ENCODE data around the gene ABT1. TPM values are rescaled to one million over a fixed set of nuclear protein-coding genes. Genes with fewer than 3 reads are reported as not detected.

Gene ABT1
- total and polyA plus RNA-seq, 9 donors: 10.6 to 13.6 (median 11.2) TPM

- Histone ChIP-seq H3K36me3 (ENCODE audit: control insufficient read depth, insufficient read depth, low read length) (peaks cover 16% of the 10 kb centered on the region), H3K27me3 (ENCODE audit: control insufficient read depth, insufficient read depth, low read length) (no peaks in the 10 kb centered on the region), H3K4me3 (ENCODE audit: low read length) (no peak overlapping the region), H3K27ac (ENCODE audit: low read length) (no peak overlapping the region), H3K4me1 (ENCODE audit: control insufficient read depth, insufficient read depth, low read length) (peaks cover 8% of the 10 kb centered on the region), H3K9me3 (replicated peaks; ENCODE audit: control insufficient read depth, low read depth, low read length) (no peaks in the 10 kb centered on the region)
- 100% methylated on average over 1 of the region's 3 CpGs for WGBS (ENCODE audit: insufficient coverage)
- DNase-seq: no peak
Observed at GRCh38 chr6:26602262-26602661, 5.5 kb downstream of the ABT1 start.

GRCh38 chr6:26604026-26604425, 7.3 kb downstream of the ABT1 start:
- Histone ChIP-seq H3K4me3 (ENCODE audit: low read length) (no peak overlapping the region), H3K4me1 (ENCODE audit: control insufficient read depth, insufficient read depth, low read length) (no peaks in the 10 kb centered on the region), H3K27me3 (ENCODE audit: control insufficient read depth, insufficient read depth, low read length) (no peaks in the 10 kb centered on the region), H3K36me3 (ENCODE audit: control insufficient read depth, insufficient read depth, low read length) (peaks cover 4% of the 10 kb centered on the region), H3K27ac (ENCODE audit: low read length) (no peak overlapping the region), H3K9me3 (replicated peaks; ENCODE audit: control insufficient read depth, low read depth, low read length) (no peaks in the 10 kb centered on the region)
- no CpG with 5 or more reads among the region's 3 CpGs for WGBS (ENCODE audit: insufficient coverage)
- DNase-seq: no peak

- Histone ChIP-seq H3K4me3 (ENCODE audit: low read length) (no peak overlapping the region), H3K9me3 (replicated peaks; ENCODE audit: control insufficient read depth, low read depth, low read length) (no peaks in the 10 kb centered on the region), H3K36me3 (ENCODE audit: control insufficient read depth, insufficient read depth, low read length) (no peaks in the 10 kb centered on the region), H3K27ac (ENCODE audit: low read length) (no peak overlapping the region), H3K27me3 (ENCODE audit: control insufficient read depth, insufficient read depth, low read length) (no peaks in the 10 kb centered on the region), H3K4me1 (ENCODE audit: control insufficient read depth, insufficient read depth, low read length) (no peaks in the 10 kb centered on the region)
- WGBS (ENCODE audit: insufficient coverage): no CpG with 5 or more reads among the region's 3 CpGs
- DNase-seq: no peak
Observed at GRCh38 chr6:26604797-26605196, 8.0 kb downstream of the ABT1 start.

GRCh38 chr6:26607434-26608230, 10.9 kb downstream of the ABT1 start:
- DNase-seq: peak; percentile 64
- Histone ChIP-seq H3K36me3 (ENCODE audit: control insufficient read depth, insufficient read depth, low read length) (no peaks in the 10 kb centered on the region), H3K4me1 (ENCODE audit: control insufficient read depth, insufficient read depth, low read length) (no peaks in the 10 kb centered on the region), H3K4me3 (ENCODE audit: low read length) (no peak overlapping the region), H3K9me3 (replicated peaks; ENCODE audit: control insufficient read depth, low read depth, low read length) (no peaks in the 10 kb centered on the region), H3K27ac (ENCODE audit: low read length) (no peak overlapping the region), H3K27me3 (ENCODE audit: control insufficient read depth, insufficient read depth, low read length) (peaks cover 16% of the 10 kb centered on the region)
- WGBS (ENCODE audit: insufficient coverage): 55% methylated on average over 2 of the region's 7 CpGs

GRCh38 chr6:26609463-26609862, 12.7 kb downstream of the ABT1 start:
- H3K9me3 ChIP-seq (replicated peaks; ENCODE audit: control insufficient read depth, low read depth, low read length): no peaks in the 10 kb centered on the region
- H3K36me3 ChIP-seq (ENCODE audit: control insufficient read depth, insufficient read depth, low read length): no peaks in the 10 kb centered on the region
- DNase-seq: no peak
- H3K27me3 ChIP-seq (ENCODE audit: control insufficient read depth, insufficient read depth, low read length): peaks cover 34% of the 10 kb centered on the region
- H3K4me1 ChIP-seq (ENCODE audit: control insufficient read depth, insufficient read depth, low read length): peaks cover 10% of the 10 kb centered on the region
- WGBS (ENCODE audit: insufficient coverage): 89% methylated on average over 1 of the region's 3 CpGs
- H3K4me3 ChIP-seq (ENCODE audit: low read length): no peak overlapping the region
- no peak overlapping the region for H3K27ac ChIP-seq (ENCODE audit: low read length)

GRCh38 chr6:26611599-26611998, 14.8 kb downstream of the ABT1 start:
- WGBS (ENCODE audit: insufficient coverage): 25% methylated on average over 1 of the region's 1 CpG
- H3K27me3 ChIP-seq (ENCODE audit: control insufficient read depth, insufficient read depth, low read length): peaks cover 42% of the 10 kb centered on the region

GRCh38 chr6:26613201-26613600, 16.4 kb downstream of the ABT1 start:
- H3K9me3 ChIP-seq (replicated peaks; ENCODE audit: control insufficient read depth, low read depth, low read length): no peaks in the 10 kb centered on the region
- WGBS (ENCODE audit: insufficient coverage): 14% methylated on average over 17 of the region's 19 CpGs
- peaks cover 12% of the 10 kb centered on the region for H3K4me1 ChIP-seq (ENCODE audit: control insufficient read depth, insufficient read depth, low read length)
- no peak overlapping the region for H3K4me3 ChIP-seq (ENCODE audit: low read length)
- DNase-seq: no peak
- peaks cover 42% of the 10 kb centered on the region for H3K27me3 ChIP-seq (ENCODE audit: control insufficient read depth, insufficient read depth, low read length)
- H3K27ac ChIP-seq (ENCODE audit: low read length): no peak overlapping the region
- H3K36me3 ChIP-seq (ENCODE audit: control insufficient read depth, insufficient read depth, low read length): no peaks in the 10 kb centered on the region

More at GRCh38 chr6:26611599-26611998, 14.8 kb downstream of the ABT1 start:
- Histone ChIP-seq H3K9me3 (replicated peaks; ENCODE audit: control insufficient read depth, low read depth, low read length) (no peaks in the 10 kb centered on the region), H3K36me3 (ENCODE audit: control insufficient read depth, insufficient read depth, low read length) (no peaks in the 10 kb centered on the region), H3K27ac (ENCODE audit: low read length) (no peak overlapping the region), H3K4me1 (ENCODE audit: control insufficient read depth, insufficient read depth, low read length) (peaks cover 12% of the 10 kb centered on the region), H3K4me3 (ENCODE audit: low read length) (no peak overlapping the region)
- DNase-seq: no peak

GRCh38 chr6:26613689-26614683, 17.2 kb downstream of the ABT1 start:
- WGBS (ENCODE audit: insufficient coverage): 1% methylated on average over 47 of the region's 68 CpGs
- Histone ChIP-seq H3K4me1 (ENCODE audit: control insufficient read depth, insufficient read depth, low read length) (peaks cover 12% of the 10 kb centered on the region), H3K9me3 (replicated peaks; ENCODE audit: control insufficient read depth, low read depth, low read length) (no peaks in the 10 kb centered on the region), H3K4me3 (ENCODE audit: low read length) (peak overlapping the region; percentile 37), H3K27ac (ENCODE audit: low read length) (no peak overlapping the region), H3K27me3 (ENCODE audit: control insufficient read depth, insufficient read depth, low read length) (peaks cover 42% of the 10 kb centered on the region), H3K36me3 (ENCODE audit: control insufficient read depth, insufficient read depth, low read length) (no peaks in the 10 kb centered on the region)
- no peak for DNase-seq

- Histone ChIP-seq H3K27ac (ENCODE audit: low read length) (no peak overlapping the region), H3K4me1 (ENCODE audit: control insufficient read depth, insufficient read depth, low read length) (no peaks in the 10 kb centered on the region), H3K4me3 (ENCODE audit: low read length) (no peak overlapping the region), H3K36me3 (ENCODE audit: control insufficient read depth, insufficient read depth, low read length) (no peaks in the 10 kb centered on the region), H3K9me3 (replicated peaks; ENCODE audit: control insufficient read depth, low read depth, low read length) (peaks cover 3% of the 10 kb centered on the region), H3K27me3 (ENCODE audit: control insufficient read depth, insufficient read depth, low read length) (no peaks in the 10 kb centered on the region)
- WGBS (ENCODE audit: insufficient coverage): no CpG with 5 or more reads among the region's 1 CpG
- DNase-seq: no peak
Observed at GRCh38 chr6:26623339-26623859, 26.6 kb downstream of the ABT1 start.

- WGBS (ENCODE audit: insufficient coverage): no CpG with 5 or more reads among the region's 1 CpG
- DNase-seq: no peak
- Histone ChIP-seq H3K9me3 (replicated peaks; ENCODE audit: control insufficient read depth, low read depth, low read length) (peaks cover 3% of the 10 kb centered on the region), H3K27ac (ENCODE audit: low read length) (no peak overlapping the region), H3K27me3 (ENCODE audit: control insufficient read depth, insufficient read depth, low read length) (no peaks in the 10 kb centered on the region), H3K36me3 (ENCODE audit: control insufficient read depth, insufficient read depth, low read length) (no peaks in the 10 kb centered on the region), H3K4me3 (ENCODE audit: low read length) (no peak overlapping the region), H3K4me1 (ENCODE audit: control insufficient read depth, insufficient read depth, low read length) (no peaks in the 10 kb centered on the region)
Observed at GRCh38 chr6:26624557-26624956, 27.8 kb downstream of the ABT1 start.

All from muscle of leg (tissue), 11 donors.